ENCODE data around the gene GPD1.

Gene GPD1

DNA sequence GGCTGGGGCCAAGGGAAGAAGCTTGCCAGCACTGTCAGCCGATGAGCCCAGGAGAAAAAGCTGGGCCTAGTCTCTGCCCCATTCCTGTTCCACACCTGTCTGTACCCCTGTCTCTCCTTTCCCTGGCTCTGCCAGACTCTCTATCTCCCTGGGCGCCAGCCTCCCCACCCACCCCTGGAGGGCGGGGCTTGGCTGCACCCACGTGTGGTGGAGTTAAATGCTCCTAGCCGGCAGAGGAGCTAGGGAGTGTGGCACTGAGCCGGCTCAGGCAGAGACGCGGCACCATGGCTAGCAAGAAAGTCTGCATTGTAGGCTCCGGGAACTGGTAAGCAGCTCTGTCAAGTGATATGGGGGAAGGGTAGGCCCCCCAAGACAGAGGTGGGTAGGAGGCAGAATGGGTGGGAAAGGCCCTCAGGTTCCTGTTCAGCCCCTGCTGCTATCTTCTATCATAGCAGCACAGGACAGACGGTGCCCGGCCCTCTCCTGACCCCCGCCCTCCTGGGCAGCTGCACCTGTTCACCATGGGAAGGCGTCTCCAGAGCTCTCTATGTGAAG lies at the start of gene GPD1:
GPD1 (plus strand) TSS at position 242 of the 555 bp plus-strand sequence; CDS start at position 285, 43 bp downstream.
- Mint-ChIP-seq H3K4me1 (no peaks in the 10 kb centered on the region), H3K27me3 (no peaks in the 10 kb centered on the region), H3K4me3 (no peak within 1 kb of the TSS), H3K9me3 (no peaks in the 10 kb centered on the region), H3K36me3 (ENCODE audit: insufficient read depth) (peaks cover 21% of the 10 kb centered on the region), H3K27ac (ENCODE audit: low read depth) (peak within 1 kb of the TSS; percentile 49)
- DNase-seq (ENCODE audit: low spot score in 2 of 2), result no peak
- ATAC-seq (replicated peaks; ENCODE audit: extremely low read depth, poor library complexity, severe bottlenecking), result no peak

DNA sequence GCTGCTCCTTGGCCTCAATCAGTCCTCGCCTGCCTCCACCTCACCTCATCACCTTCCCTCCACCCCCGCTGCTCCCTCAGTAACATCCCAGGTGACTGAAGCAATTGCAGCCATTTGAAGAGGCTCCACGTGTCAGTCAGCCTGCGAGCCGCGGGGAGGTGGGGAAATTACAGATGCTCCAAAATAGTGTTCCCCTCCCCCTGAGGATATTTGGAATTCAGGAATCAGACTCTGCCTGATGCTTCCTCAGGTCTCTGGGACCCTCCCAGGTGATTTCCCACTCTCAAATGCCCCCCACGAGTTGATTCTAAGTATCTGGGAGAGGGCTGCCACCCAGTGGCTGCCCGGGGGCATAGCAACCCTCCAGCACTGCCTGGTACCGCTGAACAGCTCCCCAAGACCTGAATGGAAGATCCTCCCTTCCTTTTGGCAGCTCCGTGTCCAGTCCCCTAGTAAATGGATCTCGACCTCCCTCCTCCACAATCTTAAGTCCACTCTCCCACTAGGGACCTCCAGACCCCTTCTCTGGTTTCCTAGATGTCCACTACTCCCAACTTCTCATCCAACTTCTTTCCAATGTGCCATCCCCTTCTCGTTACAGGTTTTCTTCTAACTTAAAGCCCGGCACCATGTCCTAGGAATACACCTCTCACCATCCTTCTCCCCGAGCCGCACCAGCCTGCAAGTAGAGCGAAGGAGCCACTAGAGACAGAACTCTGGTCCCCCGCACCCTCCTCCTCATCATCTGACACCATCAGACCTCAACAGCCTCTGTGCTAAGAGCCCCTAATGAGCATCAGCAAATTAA lies 47.8 kb upstream of the GPD1 start:
- peaks cover 75% of the 10 kb centered on the region for H3K27me3 Mint-ChIP-seq
- no peaks in the 10 kb centered on the region for H3K9me3 Mint-ChIP-seq
- peak overlapping the region; percentile 36 for H3K27ac Mint-ChIP-seq (ENCODE audit: low read depth)
- ATAC-seq (replicated peaks; ENCODE audit: extremely low read depth, poor library complexity, severe bottlenecking), result peak; percentile 63
- peak; percentile 34 to 41 for DNase-seq (ENCODE audit: low spot score in 2 of 2)
- peak overlapping the region; percentile 85 for H3K4me3 Mint-ChIP-seq
- H3K36me3 Mint-ChIP-seq (ENCODE audit: insufficient read depth), result peaks cover 5% of the 10 kb centered on the region
- H3K4me1 Mint-ChIP-seq, result peaks cover 26% of the 10 kb centered on the region

- Mint-ChIP-seq H3K9me3 (no peaks in the 10 kb centered on the region), H3K36me3 (ENCODE audit: insufficient read depth) (peaks cover 5% of the 10 kb centered on the region), H3K27me3 (peaks cover 75% of the 10 kb centered on the region), H3K27ac (ENCODE audit: low read depth) (no peak overlapping the region), H3K4me1 (peaks cover 26% of the 10 kb centered on the region), H3K4me3 (peak overlapping the region; percentile 85)
- no peak for ATAC-seq (replicated peaks; ENCODE audit: extremely low read depth, poor library complexity, severe bottlenecking)
- no peak for DNase-seq (ENCODE audit: low spot score in 2 of 2)
Measured at GRCh38 chr12:50056639-50056976, 47.2 kb upstream of the GPD1 start.

DNA sequence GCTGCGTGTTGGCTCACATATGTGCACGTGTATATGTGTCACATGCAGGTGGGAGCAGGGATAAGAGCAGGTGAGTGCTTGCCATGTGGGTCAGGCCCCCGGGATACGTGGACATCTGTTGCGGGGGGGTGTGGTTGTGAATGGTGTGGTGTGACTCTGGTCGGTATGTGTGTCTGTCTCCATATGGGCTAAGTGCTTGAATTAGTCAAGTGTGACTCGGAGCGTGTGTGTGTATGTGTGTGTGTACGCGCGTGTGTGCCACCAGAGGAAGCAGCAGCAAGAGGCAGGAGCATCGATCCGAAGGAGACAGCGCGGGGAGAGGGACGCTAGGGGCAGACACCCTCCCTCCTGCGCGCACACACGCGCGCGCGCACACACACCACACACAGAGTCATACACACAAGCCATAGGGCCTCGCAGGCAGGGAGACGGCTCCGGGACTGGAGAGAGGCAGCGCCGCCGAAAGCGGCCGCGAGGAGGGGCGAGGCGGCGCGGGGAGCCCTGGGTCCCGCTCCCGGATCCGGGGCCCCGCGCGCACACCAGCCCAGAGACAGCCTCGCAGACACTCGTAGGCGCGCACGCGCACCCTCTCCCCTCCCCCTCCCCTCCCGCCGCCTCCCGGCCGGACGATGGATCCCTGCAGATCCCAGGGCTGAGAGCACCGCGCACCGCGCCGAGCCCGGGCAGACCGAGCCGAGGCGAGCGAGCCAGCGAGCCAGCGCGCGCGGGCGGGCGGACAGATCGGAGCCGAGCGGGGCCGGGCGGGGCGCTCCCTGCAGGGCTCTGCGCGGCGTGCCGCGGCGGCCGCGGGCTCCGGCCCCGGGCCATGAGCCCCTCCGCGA lies 46.6 kb upstream of the GPD1 start, which contains the start of gene ASIC1:
ASIC1 (plus strand) TSS at position 597 of the 842 bp plus-strand sequence. CDS start 1,171 bp downstream, outside the sequence.
- Mint-ChIP-seq H3K4me1 (peaks cover 26% of the 10 kb centered on the region), H3K36me3 (ENCODE audit: insufficient read depth) (peaks cover 5% of the 10 kb centered on the region), H3K27me3 (peaks cover 75% of the 10 kb centered on the region), H3K4me3 (peak within 1 kb of the TSS; percentile 85), H3K9me3 (no peaks in the 10 kb centered on the region), H3K27ac (ENCODE audit: low read depth) (no peak within 1 kb of the TSS)
- ATAC-seq (replicated peaks; ENCODE audit: extremely low read depth, poor library complexity, severe bottlenecking) (peak; percentile 34), DNase-seq (ENCODE audit: low spot score in 2 of 2) (no peak)

GRCh38 chr12:50057896-50058670 lies 45.7 kb upstream of the GPD1 start:
- H3K9me3 Mint-ChIP-seq, result no peaks in the 10 kb centered on the region
- H3K27ac Mint-ChIP-seq (ENCODE audit: low read depth), result no peak overlapping the region
- peaks cover 5% of the 10 kb centered on the region for H3K36me3 Mint-ChIP-seq (ENCODE audit: insufficient read depth)
- ATAC-seq (replicated peaks; ENCODE audit: extremely low read depth, poor library complexity, severe bottlenecking), result no peak
- no peak for DNase-seq (ENCODE audit: low spot score in 2 of 2)
- peaks cover 26% of the 10 kb centered on the region for H3K4me1 Mint-ChIP-seq
- H3K4me3 Mint-ChIP-seq, result peak overlapping the region; percentile 85
- H3K27me3 Mint-ChIP-seq, result peaks cover 74% of the 10 kb centered on the region

GRCh38 chr12:50058743-50059312 lies 45.0 kb upstream of the GPD1 start:
- DNase-seq (ENCODE audit: low spot score in 2 of 2), result no peak
- Mint-ChIP-seq H3K4me1 (peaks cover 26% of the 10 kb centered on the region), H3K36me3 (ENCODE audit: insufficient read depth) (peaks cover 5% of the 10 kb centered on the region), H3K4me3 (peak overlapping the region; percentile 85), H3K27me3 (peaks cover 76% of the 10 kb centered on the region), H3K27ac (ENCODE audit: low read depth) (no peak overlapping the region), H3K9me3 (no peaks in the 10 kb centered on the region)
- no peak for ATAC-seq (replicated peaks; ENCODE audit: extremely low read depth, poor library complexity, severe bottlenecking)

DNA sequence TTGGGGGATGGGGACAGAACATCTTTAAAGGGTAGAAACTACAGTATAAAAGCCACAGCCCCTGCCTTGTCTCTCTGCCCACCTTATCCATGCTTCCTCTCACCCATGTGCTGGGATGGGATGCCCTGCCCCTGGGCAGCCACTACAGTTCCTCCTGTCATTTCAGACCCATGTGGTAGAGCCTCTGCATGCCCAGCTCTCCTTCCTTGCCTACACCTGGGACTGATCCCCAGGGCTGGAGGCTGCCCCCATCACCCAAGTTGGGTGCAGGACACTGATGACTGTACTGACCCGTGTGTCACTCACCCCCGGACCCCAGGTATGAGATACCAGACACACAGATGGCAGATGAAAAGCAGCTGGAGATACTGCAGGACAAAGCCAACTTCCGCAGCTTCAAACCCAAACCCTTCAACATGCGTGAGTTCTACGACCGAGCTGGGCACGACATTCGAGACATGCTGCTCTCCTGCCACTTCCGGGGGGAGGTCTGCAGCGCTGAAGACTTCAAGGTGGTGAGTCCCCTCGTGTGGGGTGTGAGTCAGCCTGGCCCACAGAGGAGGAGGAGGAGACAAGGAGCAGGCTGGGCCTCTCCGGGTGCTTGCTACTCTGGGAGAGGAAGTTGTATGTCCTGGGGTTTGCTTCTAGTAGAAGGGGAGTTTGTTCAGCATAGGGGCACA lies 44.2 kb upstream of the GPD1 start:
- Mint-ChIP-seq H3K4me3 (peak overlapping the region; percentile 24), H3K9me3 (no peaks in the 10 kb centered on the region), H3K4me1 (peaks cover 26% of the 10 kb centered on the region), H3K36me3 (ENCODE audit: insufficient read depth) (peaks cover 5% of the 10 kb centered on the region), H3K27me3 (peaks cover 76% of the 10 kb centered on the region), H3K27ac (ENCODE audit: low read depth) (no peak overlapping the region)
- ATAC-seq (replicated peaks; ENCODE audit: extremely low read depth, poor library complexity, severe bottlenecking), result no peak
- DNase-seq (ENCODE audit: low spot score in 2 of 2), result no peak

GRCh38 chr12:50060120-50060468 lies 43.7 kb upstream of the GPD1 start:
- H3K9me3 Mint-ChIP-seq, result no peaks in the 10 kb centered on the region
- peaks cover 26% of the 10 kb centered on the region for H3K4me1 Mint-ChIP-seq
- peaks cover 76% of the 10 kb centered on the region for H3K27me3 Mint-ChIP-seq
- DNase-seq (ENCODE audit: low spot score in 2 of 2), result no peak
- no peak overlapping the region for H3K4me3 Mint-ChIP-seq
- peaks cover 5% of the 10 kb centered on the region for H3K36me3 Mint-ChIP-seq (ENCODE audit: insufficient read depth)
- no peak for ATAC-seq (replicated peaks; ENCODE audit: extremely low read depth, poor library complexity, severe bottlenecking)
- no peak overlapping the region for H3K27ac Mint-ChIP-seq (ENCODE audit: low read depth)

DNA sequence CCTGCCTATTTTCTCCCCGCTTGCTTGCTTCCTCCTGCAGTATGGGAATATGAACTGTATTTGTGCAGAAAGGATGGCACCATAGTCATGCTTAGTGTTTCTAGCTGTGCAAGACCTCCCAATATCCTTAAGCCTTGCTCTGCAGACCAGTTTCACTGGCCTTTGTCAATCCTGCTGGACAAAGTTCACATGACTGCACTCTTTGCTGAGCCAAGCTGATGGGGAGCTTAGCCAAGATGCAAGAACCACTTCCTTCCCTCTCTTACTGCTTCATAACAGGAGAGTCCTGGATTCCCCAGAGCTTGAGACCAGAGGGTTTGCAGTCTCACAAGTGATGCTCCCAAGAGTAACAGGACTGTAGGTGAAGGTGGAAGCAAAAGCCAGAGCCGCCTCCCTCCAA lies 42.6 kb upstream of the GPD1 start:
- H3K27me3 Mint-ChIP-seq, result peaks cover 68% of the 10 kb centered on the region
- no peak overlapping the region for H3K27ac Mint-ChIP-seq (ENCODE audit: low read depth)
- no peak for DNase-seq (ENCODE audit: low spot score in 2 of 2)

GRCh38 chr12:50061946-50062686 lies 41.7 kb upstream of the GPD1 start:
- peaks cover 58% of the 10 kb centered on the region for H3K27me3 Mint-ChIP-seq
- H3K36me3 Mint-ChIP-seq (ENCODE audit: insufficient read depth), result peaks cover 3% of the 10 kb centered on the region
- no peaks in the 10 kb centered on the region for H3K9me3 Mint-ChIP-seq
- no peak overlapping the region for H3K4me3 Mint-ChIP-seq
- H3K4me1 Mint-ChIP-seq, result peaks cover 8% of the 10 kb centered on the region
- DNase-seq (ENCODE audit: low spot score in 2 of 2) (no peak), ATAC-seq (replicated peaks; ENCODE audit: extremely low read depth, poor library complexity, severe bottlenecking) (no peak)
- no peak overlapping the region for H3K27ac Mint-ChIP-seq (ENCODE audit: low read depth)

More for the DNA sequence above, 42.6 kb upstream of the GPD1 start:
- H3K4me3 Mint-ChIP-seq, result no peak overlapping the region
- no peak for ATAC-seq (replicated peaks; ENCODE audit: extremely low read depth, poor library complexity, severe bottlenecking)
- peaks cover 5% of the 10 kb centered on the region for H3K36me3 Mint-ChIP-seq (ENCODE audit: insufficient read depth)
- H3K4me1 Mint-ChIP-seq, result peaks cover 18% of the 10 kb centered on the region
- H3K9me3 Mint-ChIP-seq, result no peaks in the 10 kb centered on the region
